Measurements from ENCODE around the gene UNC45B. TPM values are rescaled to one million over a fixed set of nuclear protein-coding genes. Genes with fewer than 3 reads are reported as not detected.

The UNC45B gene
- total and polyA plus RNA-seq, 2 of the 4 experiments (the other 2 are of a cell fraction), result not detected

DNA sequence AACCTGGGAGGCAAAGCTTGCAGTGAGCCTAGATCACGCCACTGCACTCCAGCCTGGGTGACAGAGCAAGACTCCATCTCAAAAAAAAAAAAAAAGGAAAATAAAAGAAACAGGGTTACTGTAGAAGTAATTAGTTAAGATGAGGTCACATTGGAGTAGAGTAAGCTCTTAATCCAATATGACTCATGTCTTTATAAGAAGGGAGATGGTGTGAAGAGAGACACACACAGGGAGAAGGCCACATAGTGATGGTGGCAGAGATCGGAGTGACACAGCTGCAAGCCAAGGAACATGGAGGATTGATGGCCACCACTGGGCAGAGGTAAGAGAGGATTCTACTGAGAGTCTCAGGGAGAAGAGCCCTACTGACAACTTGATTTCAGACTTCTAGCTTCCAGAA is 79.9 kb downstream of the UNC45B start:
- Histone ChIP-seq H2AK9ac (replicated peaks; ENCODE audit: low read depth, low read length, poor library complexity) (no peak overlapping the region), H4K5ac (ENCODE audit: low read depth, low read length) (no peak overlapping the region), H2BK20ac (ENCODE audit: low read depth, low read length) (no peak overlapping the region), H3K4ac (ENCODE audit: low read depth, low read length) (no peak overlapping the region), H3K14ac (replicated peaks; ENCODE audit: low read depth, low read length) (no peak overlapping the region), H2AK5ac (ENCODE audit: low read depth, low read length) (no peak overlapping the region), H3K9ac (ENCODE audit: low read depth, low read length) (no peak overlapping the region), H3K4me1 (ENCODE audit: control insufficient read depth, insufficient read depth, low read length) (no peaks in the 10 kb centered on the region), H3K4me3 (ENCODE audit: insufficient read depth, low read depth, low read length) (no peak overlapping the region), H2AFZ (replicated peaks; ENCODE audit: low read length, poor library complexity) (no peak overlapping the region), H3K9me3 (ENCODE audit: control insufficient read depth, insufficient read depth, low read length) (0 out of 2 replicates have a peak, but pooled peaks cover 1% of the 10 kb centered on the region), H4K20me1 (ENCODE audit: insufficient read depth, low read length) (no peaks in the 10 kb centered on the region), H3K36me3 (ENCODE audit: control insufficient read depth, insufficient read depth, low read length) (no peaks in the 10 kb centered on the region), H3K79me1 (ENCODE audit: low read depth in 1 of 2, low read length in 2 of 2) (no peaks in the 10 kb centered on the region), H3K27ac (ENCODE audit: insufficient read depth, low read length) (no peak overlapping the region), H3K9me1 (ENCODE audit: insufficient read depth, low read length) (no peaks in the 10 kb centered on the region), H2BK120ac (ENCODE audit: low read depth, low read length) (no peak overlapping the region), H2BK15ac (ENCODE audit: low read depth, low read length) (no peak overlapping the region), H3K27me3 (ENCODE audit: control insufficient read depth, insufficient read depth, low read length) (peaks cover 4% of the 10 kb centered on the region), H3K23ac (ENCODE audit: low read depth, low read length) (no peak overlapping the region), H4K8ac (ENCODE audit: low read depth in 2 of 2, low read length in 2 of 2) (no peak overlapping the region), H3K18ac (ENCODE audit: low read depth, low read length) (no peak overlapping the region), H2BK5ac (ENCODE audit: low read depth, low read length, poor library complexity, severe bottlenecking) (no peak overlapping the region), H3K56ac (ENCODE audit: extremely low read depth, insufficient read depth, low read length) (no peak overlapping the region), H4K91ac (ENCODE audit: insufficient read depth, low read depth, low read length) (no peak overlapping the region), H3K4me2 (ENCODE audit: low read depth, low read length) (no peak overlapping the region)
- DNase-seq (no peak), ATAC-seq (ENCODE audit: low read depth) (no peak)
- no TSS peak for BruUV-seq (replicated peaks)
- POLR2A ChIA-PET (ENCODE audit: unreplicated experiment), result no interaction called here
- dilution Hi-C loops (cut with HindIII; ENCODE audit: low sequenced_read_pairs, unreplicated experiment) (no loop called here), in situ Hi-C loops (cut with MboI; ENCODE audit: low sequenced_read_pairs) (no loop called here), intact Hi-C loops (cut with micrococcal nuclease) (no loop called here)
- CTCF ChIA-PET, result no interaction called here
- 100% methylated on average over 1 of the region's 2 CpGs; no CpG with 5 or more reads in 1 of the 2 experiments for WGBS, 2 experiments (ENCODE audit: extremely low coverage in 2 of 2, insufficient read length in 1 of 2)
- no peak for TF ChIP-seq RFX5 (IDR thresholded peaks at IDR 0.05; ENCODE audit: low read depth, low read length)
- no peak for TF ChIP-seq MAFK (IDR thresholded peaks at IDR 0.05; ENCODE audit: low read depth, low read length)
- TF ChIP-seq MXI1 (IDR thresholded peaks at IDR 0.05; ENCODE audit: borderline replicate concordance, low read depth, low read length), result no peak
- no peak for TF ChIP-seq RCOR1 (IDR thresholded peaks at IDR 0.05; ENCODE audit: insufficient replicate concordance, low read length)
- TF ChIP-seq FOS (IDR thresholded peaks at IDR 0.05; ENCODE audit: low read depth, low read length), result no peak
- TF ChIP-seq BHLHE40 (IDR thresholded peaks at IDR 0.05; ENCODE audit: low read depth, low read length), result no peak
- no peak for TF ChIP-seq SMC3 (IDR thresholded peaks at IDR 0.05; ENCODE audit: low read depth, low read length)
- no peak for TF ChIP-seq POLR2A (IDR thresholded peaks at IDR 0.05; ENCODE audit: low read depth, low read length)
- TF ChIP-seq, protein P1, sequence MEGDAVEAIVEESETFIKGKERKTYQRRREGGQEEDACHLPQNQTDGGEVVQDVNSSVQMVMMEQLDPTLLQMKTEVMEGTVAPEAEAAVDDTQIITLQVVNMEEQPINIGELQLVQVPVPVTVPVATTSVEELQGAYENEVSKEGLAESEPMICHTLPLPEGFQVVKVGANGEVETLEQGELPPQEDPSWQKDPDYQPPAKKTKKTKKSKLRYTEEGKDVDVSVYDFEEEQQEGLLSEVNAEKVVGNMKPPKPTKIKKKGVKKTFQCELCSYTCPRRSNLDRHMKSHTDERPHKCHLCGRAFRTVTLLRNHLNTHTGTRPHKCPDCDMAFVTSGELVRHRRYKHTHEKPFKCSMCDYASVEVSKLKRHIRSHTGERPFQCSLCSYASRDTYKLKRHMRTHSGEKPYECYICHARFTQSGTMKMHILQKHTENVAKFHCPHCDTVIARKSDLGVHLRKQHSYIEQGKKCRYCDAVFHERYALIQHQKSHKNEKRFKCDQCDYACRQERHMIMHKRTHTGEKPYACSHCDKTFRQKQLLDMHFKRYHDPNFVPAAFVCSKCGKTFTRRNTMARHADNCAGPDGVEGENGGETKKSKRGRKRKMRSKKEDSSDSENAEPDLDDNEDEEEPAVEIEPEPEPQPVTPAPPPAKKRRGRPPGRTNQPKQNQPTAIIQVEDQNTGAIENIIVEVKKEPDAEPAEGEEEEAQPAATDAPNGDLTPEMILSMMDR (conservative IDR thresholded peaks at IDR 0.05; ENCODE audit: low read depth, low read length), result no peak
- TF ChIP-seq CEBPB (IDR thresholded peaks at IDR 0.05; ENCODE audit: low read depth, low read length), result no peak
- TF ChIP-seq NFE2L2 (IDR thresholded peaks at IDR 0.05; ENCODE audit: low read depth, low read length), result no peak
- TF ChIP-seq, protein P2, sequence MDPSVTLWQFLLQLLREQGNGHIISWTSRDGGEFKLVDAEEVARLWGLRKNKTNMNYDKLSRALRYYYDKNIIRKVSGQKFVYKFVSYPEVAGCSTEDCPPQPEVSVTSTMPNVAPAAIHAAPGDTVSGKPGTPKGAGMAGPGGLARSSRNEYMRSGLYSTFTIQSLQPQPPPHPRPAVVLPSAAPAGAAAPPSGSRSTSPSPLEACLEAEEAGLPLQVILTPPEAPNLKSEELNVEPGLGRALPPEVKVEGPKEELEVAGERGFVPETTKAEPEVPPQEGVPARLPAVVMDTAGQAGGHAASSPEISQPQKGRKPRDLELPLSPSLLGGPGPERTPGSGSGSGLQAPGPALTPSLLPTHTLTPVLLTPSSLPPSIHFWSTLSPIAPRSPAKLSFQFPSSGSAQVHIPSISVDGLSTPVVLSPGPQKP (IDR thresholded peaks at IDR 0.05; ENCODE audit: borderline replicate concordance, low read depth, low read length), result no peak
- TF ChIP-seq CHD1 (IDR thresholded peaks at IDR 0.05; ENCODE audit: low read depth, low read length), result no peak
- TF ChIP-seq, protein P3, sequence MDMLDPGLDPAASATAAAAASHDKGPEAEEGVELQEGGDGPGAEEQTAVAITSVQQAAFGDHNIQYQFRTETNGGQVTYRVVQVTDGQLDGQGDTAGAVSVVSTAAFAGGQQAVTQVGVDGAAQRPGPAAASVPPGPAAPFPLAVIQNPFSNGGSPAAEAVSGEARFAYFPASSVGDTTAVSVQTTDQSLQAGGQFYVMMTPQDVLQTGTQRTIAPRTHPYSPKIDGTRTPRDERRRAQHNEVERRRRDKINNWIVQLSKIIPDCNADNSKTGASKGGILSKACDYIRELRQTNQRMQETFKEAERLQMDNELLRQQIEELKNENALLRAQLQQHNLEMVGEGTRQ (IDR thresholded peaks at IDR 0.05; ENCODE audit: low read depth, low read length), result no peak
- TF ChIP-seq MAZ (IDR thresholded peaks at IDR 0.05; ENCODE audit: borderline replicate concordance, low read depth, low read length), result no peak

All from IMR-90 (cell line).